ENCODE measurements around the gene FSTL1. TPM values are rescaled to one million over a fixed set of nuclear protein-coding genes. Genes with fewer than 3 reads are reported as not detected.
A peak's percentile ranks its signal among the peaks of the same experiment; 100 is the strongest.

FSTL1 gene
- total RNA-seq, 5 donors from 2014 or later (not counting 1 experiment from before 2014, with no cell fraction given): 0.76 to 5.1 (median 1.5) TPM

GRCh38 chr3:120344349-120344748, 106.4 kb downstream of the FSTL1 start:
- ChIA-PET POLR2A (interaction anchor here in 1 of 2 donors (0.6 to 1.0 kb wide), 2 partner anchors 73 to 878 kb away, joined by 3 read pairs; no protein-coding TSS in a partner anchor), CTCF (interaction anchor here (0.6 to 1.2 kb wide), 3 partner anchors 31 to 212 kb away, joined by 3 to 7 read pairs (median 7); no protein-coding TSS in a partner anchor)
- peaks cover 32% of the 10 kb centered on the region for H3K36me3 Mint-ChIP-seq
- Histone ChIP-seq H3K4me3 (ENCODE audit: control insufficient read depth in 1 of 2, extremely low read depth in 1 of 2, low read length in 1 of 2) (no peak overlapping the region), H3K27me3 (replicated peaks in 1 of 2; ENCODE audit: control insufficient read depth in 2 of 2, extremely low read depth in 1 of 2, insufficient read depth in 2 of 2, low read length in 1 of 2) (no peaks in the 10 kb centered on the region), H3K9me3 (no peaks in the 10 kb centered on the region), H3K36me3 (ENCODE audit: control insufficient read depth in 2 of 2, extremely low read depth in 1 of 2, insufficient read depth in 1 of 2, low read length in 1 of 2) (peaks cover 0 to 7% of the 10 kb centered on the region in 2 donors), H3K4me1 (ENCODE audit: control insufficient read depth in 1 of 2, extremely low read depth in 1 of 2, insufficient read depth in 2 of 2, low read length in 2 of 2) (peaks cover 21 to 27% of the 10 kb centered on the region in 2 experiments), H3K27ac (ENCODE audit: low read length) (peak overlapping the region; percentile 3)
- H3K4me1 Mint-ChIP-seq: peaks cover 65 to 70% (median 67%) of the 10 kb centered on the region in 3 donors
- peak overlapping the region in 2 of 3 donors; percentile 40 to 55 for H3K4me3 Mint-ChIP-seq
- H3K27me3 Mint-ChIP-seq: no peaks in the 10 kb centered on the region
- DNase-seq: peak in 1 of 35 experiments; percentile 63
- no CpG with 5 or more reads among the region's 1 CpG for WGBS (ENCODE audit: insufficient coverage)
- peak in 1 of 4 experiments; percentile 13 for ATAC-seq (replicated peaks in 1 of 4)
- H3K9me3 Mint-ChIP-seq: peaks cover 0 to 2% (median under 1%) of the 10 kb centered on the region in 3 donors
- peak overlapping the region; percentile 67 to 77 for H3K27ac Mint-ChIP-seq

Other genes starting within 250 kb of the FSTL1 start
- under 1 TPM in 4 of 5 donors, not detected in 1; 0.09 to 0.75 (median 0.38) TPM for gene GPR156, start 165.8 kb downstream of the FSTL1 start, total RNA-seq
- gene LRRC58, start 101.6 kb downstream of the FSTL1 start, total RNA-seq: 10 to 100 TPM; 14.4 to 19.2 (median 17.7) TPM
- 10 to 100 TPM; 59.3 to 79.6 (median 73.6) TPM for gene NDUFB4, start 145.3 kb upstream of the FSTL1 start, total RNA-seq
- 1 to 10 TPM; 1.5 to 4.1 (median 2.6) TPM for gene HGD, start 231.2 kb upstream of the FSTL1 start, total RNA-seq

Measured in T-cell (primary cell).